ENCODE measurements around the gene SLC22A3.

DNA sequence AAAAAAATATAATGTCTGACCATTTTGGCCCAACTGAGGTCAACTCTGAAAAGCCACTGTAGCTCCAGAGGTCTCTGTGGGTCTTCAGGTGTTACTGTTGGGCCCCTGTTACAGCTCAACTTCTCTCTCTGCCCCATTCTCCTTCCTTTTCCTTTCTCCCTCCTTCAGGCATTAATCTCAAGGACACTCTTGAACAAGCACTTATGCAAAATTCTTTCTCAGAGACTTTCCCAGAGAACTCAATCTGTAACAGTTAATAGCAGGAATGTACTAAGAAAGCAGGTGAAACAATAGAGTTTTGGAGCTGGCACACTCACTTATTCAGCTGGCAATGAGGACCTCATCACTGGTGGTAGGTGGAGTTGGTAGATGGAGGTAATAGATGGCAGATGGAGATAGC lies 31.9 kb upstream of the SLC22A3 start:
- TF ChIP-seq, protein P1, sequence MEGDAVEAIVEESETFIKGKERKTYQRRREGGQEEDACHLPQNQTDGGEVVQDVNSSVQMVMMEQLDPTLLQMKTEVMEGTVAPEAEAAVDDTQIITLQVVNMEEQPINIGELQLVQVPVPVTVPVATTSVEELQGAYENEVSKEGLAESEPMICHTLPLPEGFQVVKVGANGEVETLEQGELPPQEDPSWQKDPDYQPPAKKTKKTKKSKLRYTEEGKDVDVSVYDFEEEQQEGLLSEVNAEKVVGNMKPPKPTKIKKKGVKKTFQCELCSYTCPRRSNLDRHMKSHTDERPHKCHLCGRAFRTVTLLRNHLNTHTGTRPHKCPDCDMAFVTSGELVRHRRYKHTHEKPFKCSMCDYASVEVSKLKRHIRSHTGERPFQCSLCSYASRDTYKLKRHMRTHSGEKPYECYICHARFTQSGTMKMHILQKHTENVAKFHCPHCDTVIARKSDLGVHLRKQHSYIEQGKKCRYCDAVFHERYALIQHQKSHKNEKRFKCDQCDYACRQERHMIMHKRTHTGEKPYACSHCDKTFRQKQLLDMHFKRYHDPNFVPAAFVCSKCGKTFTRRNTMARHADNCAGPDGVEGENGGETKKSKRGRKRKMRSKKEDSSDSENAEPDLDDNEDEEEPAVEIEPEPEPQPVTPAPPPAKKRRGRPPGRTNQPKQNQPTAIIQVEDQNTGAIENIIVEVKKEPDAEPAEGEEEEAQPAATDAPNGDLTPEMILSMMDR (IDR thresholded peaks at IDR 0.05 in 2 of 3, conservative IDR thresholded peaks at IDR 0.05 in 1 of 3; ENCODE audit: borderline replicate concordance in 1 of 3, insufficient read depth in 1 of 3, low read depth in 2 of 3, low read length in 2 of 3), result no peak
- TF ChIP-seq RAD21 (IDR thresholded peaks at IDR 0.05; ENCODE audit: low read depth) (no peak), YY1 (IDR thresholded peaks at IDR 0.05; ENCODE audit: extremely low read depth, insufficient replicate concordance, low read depth, low read length) (no peak), EZH2 (IDR thresholded peaks at IDR 0.05) (no peak)
